ENCODE results near the gene PLEKHG1.
A peak's percentile ranks its signal among the peaks of the same experiment; 100 is the strongest.

Gene PLEKHG1

DNA sequence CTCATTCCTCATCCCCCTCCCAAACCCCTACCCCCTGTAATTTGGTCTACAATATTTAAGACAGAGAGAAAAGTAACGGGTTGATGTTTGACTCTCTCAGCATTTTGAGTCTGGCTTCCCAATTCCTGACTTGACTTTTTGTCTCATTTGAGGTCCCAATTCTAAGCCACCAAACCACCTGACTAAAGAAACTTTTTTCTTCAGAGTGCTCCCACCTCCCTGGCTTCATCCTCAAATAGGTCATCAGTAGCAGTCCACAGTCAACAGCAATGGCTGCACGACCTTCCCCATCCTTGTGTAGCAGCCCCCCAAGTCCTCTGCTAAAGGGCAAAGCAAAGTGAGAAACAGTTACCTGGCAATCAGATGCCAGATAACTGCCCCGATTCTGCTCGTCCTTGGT is 1.8 kb downstream of the PLEKHG1 start:
- H3K27me3 ChIP-seq (ENCODE audit: insufficient read depth, low read length, poor library complexity, severe bottlenecking) = no peaks in the 10 kb centered on the region
- no peak overlapping the region for H2AFZ ChIP-seq (ENCODE audit: low read length)
- H3K9me2 ChIP-seq (replicated peaks; ENCODE audit: low read depth, low read length) = no peaks in the 10 kb centered on the region
- H3K4me3 ChIP-seq (ENCODE audit: low read length, poor library complexity, severe bottlenecking) = peak overlapping the region; percentile 94
- TF ChIP-seq EZH2phosphoT487 (IDR thresholded peaks at IDR 0.05; ENCODE audit: borderline replicate concordance) = no peak
- peaks cover 67% of the 10 kb centered on the region for H3K79me2 ChIP-seq (ENCODE audit: insufficient read depth, low read length)
- H4K20me1 ChIP-seq (ENCODE audit: insufficient read depth, low read length, poor library complexity, severe bottlenecking) = peaks cover 27% of the 10 kb centered on the region
- H3K36me3 ChIP-seq (ENCODE audit: insufficient read depth, low read length) = no peaks in the 10 kb centered on the region
- H3F3A ChIP-seq (ENCODE audit: low read depth) = no peaks in the 10 kb centered on the region
- H3K9me3 ChIP-seq (ENCODE audit: insufficient read depth, low read depth, low read length) = no peaks in the 10 kb centered on the region
- peaks cover 71% of the 10 kb centered on the region for H3K4me1 ChIP-seq (ENCODE audit: insufficient read depth, low read length, poor library complexity, severe bottlenecking)
- peak overlapping the region; percentile 82 for H3K9ac ChIP-seq (ENCODE audit: low read depth, low read length, poor library complexity, severe bottlenecking)
- H3K4me2 ChIP-seq (ENCODE audit: low read depth, low read length, poor library complexity, severe bottlenecking) = peak overlapping the region; percentile 98

DNA sequence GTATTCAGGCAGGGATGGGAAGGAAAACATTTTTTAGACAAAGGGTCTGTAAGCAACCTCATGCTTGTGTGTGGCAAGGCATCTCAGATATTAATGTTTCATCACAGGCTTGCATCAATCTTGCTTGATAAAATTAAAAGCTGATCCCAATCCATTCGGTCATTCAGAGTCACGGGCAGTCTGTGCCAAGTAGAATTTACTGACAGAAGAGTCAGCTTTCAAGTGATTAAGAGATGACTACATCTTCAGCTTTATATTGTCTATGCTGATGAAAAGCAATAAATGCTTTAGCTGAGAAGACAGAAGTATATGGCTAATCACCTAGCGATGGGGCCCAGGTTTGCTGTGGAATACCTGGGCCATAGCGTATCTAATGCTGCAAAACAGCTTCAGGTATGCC is 3.5 kb downstream of the PLEKHG1 start:
- Histone ChIP-seq H3K9me3 (ENCODE audit: insufficient read depth, low read depth, low read length) (no peaks in the 10 kb centered on the region), H3K4me2 (ENCODE audit: low read depth, low read length, poor library complexity, severe bottlenecking) (peak overlapping the region; percentile 98), H3K9me2 (replicated peaks; ENCODE audit: low read depth, low read length) (no peaks in the 10 kb centered on the region), H2AFZ (ENCODE audit: low read length) (no peak overlapping the region), H3K4me3 (ENCODE audit: low read length, poor library complexity, severe bottlenecking) (peak overlapping the region; percentile 58), H3K27me3 (ENCODE audit: insufficient read depth, low read length, poor library complexity, severe bottlenecking) (no peaks in the 10 kb centered on the region), H3K4me1 (ENCODE audit: insufficient read depth, low read length, poor library complexity, severe bottlenecking) (peaks cover 83% of the 10 kb centered on the region), H4K20me1 (ENCODE audit: insufficient read depth, low read length, poor library complexity, severe bottlenecking) (peaks cover 31% of the 10 kb centered on the region), H3K36me3 (ENCODE audit: insufficient read depth, low read length) (no peaks in the 10 kb centered on the region), H3K79me2 (ENCODE audit: insufficient read depth, low read length) (peaks cover 84% of the 10 kb centered on the region), H3F3A (ENCODE audit: low read depth) (no peaks in the 10 kb centered on the region), H3K9ac (ENCODE audit: low read depth, low read length, poor library complexity, severe bottlenecking) (peak overlapping the region; percentile 22)
- TF ChIP-seq, protein P1, sequence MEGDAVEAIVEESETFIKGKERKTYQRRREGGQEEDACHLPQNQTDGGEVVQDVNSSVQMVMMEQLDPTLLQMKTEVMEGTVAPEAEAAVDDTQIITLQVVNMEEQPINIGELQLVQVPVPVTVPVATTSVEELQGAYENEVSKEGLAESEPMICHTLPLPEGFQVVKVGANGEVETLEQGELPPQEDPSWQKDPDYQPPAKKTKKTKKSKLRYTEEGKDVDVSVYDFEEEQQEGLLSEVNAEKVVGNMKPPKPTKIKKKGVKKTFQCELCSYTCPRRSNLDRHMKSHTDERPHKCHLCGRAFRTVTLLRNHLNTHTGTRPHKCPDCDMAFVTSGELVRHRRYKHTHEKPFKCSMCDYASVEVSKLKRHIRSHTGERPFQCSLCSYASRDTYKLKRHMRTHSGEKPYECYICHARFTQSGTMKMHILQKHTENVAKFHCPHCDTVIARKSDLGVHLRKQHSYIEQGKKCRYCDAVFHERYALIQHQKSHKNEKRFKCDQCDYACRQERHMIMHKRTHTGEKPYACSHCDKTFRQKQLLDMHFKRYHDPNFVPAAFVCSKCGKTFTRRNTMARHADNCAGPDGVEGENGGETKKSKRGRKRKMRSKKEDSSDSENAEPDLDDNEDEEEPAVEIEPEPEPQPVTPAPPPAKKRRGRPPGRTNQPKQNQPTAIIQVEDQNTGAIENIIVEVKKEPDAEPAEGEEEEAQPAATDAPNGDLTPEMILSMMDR (conservative IDR thresholded peaks at IDR 0.05; ENCODE audit: low read length) = no peak
- TF ChIP-seq EZH2phosphoT487 (IDR thresholded peaks at IDR 0.05; ENCODE audit: borderline replicate concordance) = no peak

DNA sequence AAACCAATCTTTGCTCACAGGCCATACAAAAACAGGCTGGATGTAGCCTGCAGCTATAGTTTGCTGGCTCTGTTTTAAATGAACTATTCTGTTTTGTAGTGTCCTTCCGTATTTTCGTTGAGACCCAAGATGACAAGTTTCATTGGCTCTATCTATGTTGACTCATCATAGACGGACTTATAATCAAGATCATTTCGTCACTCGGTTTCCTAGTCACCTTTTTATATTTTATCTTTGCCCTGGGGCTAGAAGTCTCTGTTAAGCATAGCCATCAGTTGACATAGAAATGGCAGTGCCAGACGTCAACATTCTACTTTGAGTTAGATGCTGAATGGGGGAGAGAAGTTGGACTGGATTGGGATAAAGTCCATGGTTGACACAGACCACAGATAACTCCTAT is 4.8 kb downstream of the PLEKHG1 start:
- Histone ChIP-seq H2AFZ (ENCODE audit: low read length) (no peak overlapping the region), H3K27me3 (ENCODE audit: insufficient read depth, low read length, poor library complexity, severe bottlenecking) (no peaks in the 10 kb centered on the region), H3K36me3 (ENCODE audit: insufficient read depth, low read length) (no peaks in the 10 kb centered on the region), H3K4me2 (ENCODE audit: low read depth, low read length, poor library complexity, severe bottlenecking) (peak overlapping the region; percentile 98), H3K4me1 (ENCODE audit: insufficient read depth, low read length, poor library complexity, severe bottlenecking) (peaks cover 82% of the 10 kb centered on the region), H3K9me3 (ENCODE audit: insufficient read depth, low read depth, low read length) (no peaks in the 10 kb centered on the region), H4K20me1 (ENCODE audit: insufficient read depth, low read length, poor library complexity, severe bottlenecking) (peaks cover 31% of the 10 kb centered on the region), H3K79me2 (ENCODE audit: insufficient read depth, low read length) (peaks cover 94% of the 10 kb centered on the region), H3K9ac (ENCODE audit: low read depth, low read length, poor library complexity, severe bottlenecking) (peak overlapping the region; percentile 22), H3K4me3 (ENCODE audit: low read length, poor library complexity, severe bottlenecking) (peak overlapping the region; percentile 58), H3K9me2 (replicated peaks; ENCODE audit: low read depth, low read length) (no peaks in the 10 kb centered on the region), H3F3A (ENCODE audit: low read depth) (no peaks in the 10 kb centered on the region)
- TF ChIP-seq, protein P1 (conservative IDR thresholded peaks at IDR 0.05; ENCODE audit: low read length) = no peak

DNA sequence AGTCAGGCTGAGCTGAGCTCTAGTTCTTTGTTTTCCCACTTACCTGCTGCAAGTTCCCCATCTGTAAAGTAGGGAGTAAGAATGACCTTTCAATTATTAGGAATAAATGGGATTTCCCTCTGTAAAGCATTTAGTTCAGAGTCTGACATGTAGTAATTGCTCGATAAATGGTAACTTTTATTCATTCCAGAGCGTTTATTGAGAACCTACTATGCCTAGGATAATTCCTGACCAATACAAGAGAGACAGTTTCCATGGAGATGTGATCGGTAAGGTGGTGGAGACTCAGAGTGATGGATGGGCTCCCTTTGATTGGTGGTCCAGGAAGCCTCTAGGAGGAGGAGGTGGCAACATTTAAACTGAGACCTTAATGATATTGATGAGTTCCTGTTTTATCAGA is 5.6 kb downstream of the PLEKHG1 start:
- no peak for TF ChIP-seq EZH2phosphoT487 (IDR thresholded peaks at IDR 0.05; ENCODE audit: borderline replicate concordance)
- TF ChIP-seq, protein P1 (conservative IDR thresholded peaks at IDR 0.05; ENCODE audit: low read length) = no peak
- H3K9me3 ChIP-seq (ENCODE audit: insufficient read depth, low read depth, low read length) = no peaks in the 10 kb centered on the region
- H3K79me2 ChIP-seq (ENCODE audit: insufficient read depth, low read length) = peaks cover 100% of the 10 kb centered on the region
- no peaks in the 10 kb centered on the region for H3F3A ChIP-seq (ENCODE audit: low read depth)
- H3K27me3 ChIP-seq (ENCODE audit: insufficient read depth, low read length, poor library complexity, severe bottlenecking) = no peaks in the 10 kb centered on the region
- no peaks in the 10 kb centered on the region for H3K36me3 ChIP-seq (ENCODE audit: insufficient read depth, low read length)
- H3K9me2 ChIP-seq (replicated peaks; ENCODE audit: low read depth, low read length) = no peaks in the 10 kb centered on the region
- peak overlapping the region; percentile 98 for H3K4me2 ChIP-seq (ENCODE audit: low read depth, low read length, poor library complexity, severe bottlenecking)
- peaks cover 31% of the 10 kb centered on the region for H4K20me1 ChIP-seq (ENCODE audit: insufficient read depth, low read length, poor library complexity, severe bottlenecking)
- H3K4me3 ChIP-seq (ENCODE audit: low read length, poor library complexity, severe bottlenecking) = peak overlapping the region; percentile 58
- H3K9ac ChIP-seq (ENCODE audit: low read depth, low read length, poor library complexity, severe bottlenecking) = no peak overlapping the region
- no peak overlapping the region for H2AFZ ChIP-seq (ENCODE audit: low read length)
- peaks cover 89% of the 10 kb centered on the region for H3K4me1 ChIP-seq (ENCODE audit: insufficient read depth, low read length, poor library complexity, severe bottlenecking)

Data from Loucy (cell line).